ENCODE data around the gene SYMPK. TPM values are rescaled to one million over a fixed set of nuclear protein-coding genes. Genes with fewer than 3 reads are reported as not detected.

The SYMPK gene
- total RNA-seq, 1 donor from 2014 or later = 93.0 TPM

DNA sequence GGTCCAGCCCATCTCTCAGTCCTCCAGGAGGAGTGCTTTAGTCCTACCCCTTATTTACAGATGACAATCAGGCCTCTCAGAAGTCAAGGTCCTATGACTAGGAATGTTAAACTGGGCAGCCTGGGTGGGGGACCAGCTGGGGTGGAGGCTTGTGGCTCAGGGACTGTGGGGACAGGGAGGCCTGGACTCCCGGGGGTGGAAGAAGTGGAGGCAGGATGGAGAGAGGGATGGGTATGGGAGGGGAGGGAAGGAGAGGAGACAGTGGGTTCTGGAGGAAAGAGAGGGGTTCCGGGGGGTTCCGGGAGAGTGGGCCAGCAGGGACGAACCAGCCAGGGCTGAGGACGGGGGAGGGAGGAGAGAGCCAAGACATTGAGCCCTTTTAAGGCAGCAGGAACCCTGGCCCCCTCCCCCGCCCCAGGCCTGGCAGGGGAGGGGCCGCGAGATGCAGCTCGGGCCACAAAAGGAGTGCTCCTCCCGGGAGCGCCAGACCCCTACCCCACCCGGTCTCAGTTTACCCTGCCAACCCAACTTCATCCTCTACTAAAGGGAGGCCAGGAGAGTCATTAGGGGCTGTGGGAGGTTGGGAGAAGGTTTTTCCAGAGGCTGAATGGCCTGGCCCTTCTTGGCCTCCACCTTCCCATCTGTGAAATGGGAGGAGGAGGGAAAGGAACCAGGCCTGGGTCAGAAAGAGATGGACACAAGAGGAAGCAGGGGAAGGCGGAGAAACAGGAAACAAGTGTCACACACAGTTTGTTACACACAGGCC is 82.3 kb downstream of the SYMPK start:
- Mint-ChIP-seq H3K4me1 (ENCODE audit: unreplicated experiment) (peaks cover 20% of the 10 kb centered on the region), H3K27me3 (no peaks in the 10 kb centered on the region), H3K27ac (no peak overlapping the region), H3K4me3 (peak overlapping the region; percentile 23), H3K36me3 (peaks cover 11% of the 10 kb centered on the region), H3K9me3 (no peaks in the 10 kb centered on the region)
- no peak for DNase-seq (ENCODE audit: extremely low spot score, unreplicated experiment)
- TF ChIP-seq, protein P1, sequence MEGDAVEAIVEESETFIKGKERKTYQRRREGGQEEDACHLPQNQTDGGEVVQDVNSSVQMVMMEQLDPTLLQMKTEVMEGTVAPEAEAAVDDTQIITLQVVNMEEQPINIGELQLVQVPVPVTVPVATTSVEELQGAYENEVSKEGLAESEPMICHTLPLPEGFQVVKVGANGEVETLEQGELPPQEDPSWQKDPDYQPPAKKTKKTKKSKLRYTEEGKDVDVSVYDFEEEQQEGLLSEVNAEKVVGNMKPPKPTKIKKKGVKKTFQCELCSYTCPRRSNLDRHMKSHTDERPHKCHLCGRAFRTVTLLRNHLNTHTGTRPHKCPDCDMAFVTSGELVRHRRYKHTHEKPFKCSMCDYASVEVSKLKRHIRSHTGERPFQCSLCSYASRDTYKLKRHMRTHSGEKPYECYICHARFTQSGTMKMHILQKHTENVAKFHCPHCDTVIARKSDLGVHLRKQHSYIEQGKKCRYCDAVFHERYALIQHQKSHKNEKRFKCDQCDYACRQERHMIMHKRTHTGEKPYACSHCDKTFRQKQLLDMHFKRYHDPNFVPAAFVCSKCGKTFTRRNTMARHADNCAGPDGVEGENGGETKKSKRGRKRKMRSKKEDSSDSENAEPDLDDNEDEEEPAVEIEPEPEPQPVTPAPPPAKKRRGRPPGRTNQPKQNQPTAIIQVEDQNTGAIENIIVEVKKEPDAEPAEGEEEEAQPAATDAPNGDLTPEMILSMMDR (conservative IDR thresholded peaks at IDR 0.05) = no peak

DNA sequence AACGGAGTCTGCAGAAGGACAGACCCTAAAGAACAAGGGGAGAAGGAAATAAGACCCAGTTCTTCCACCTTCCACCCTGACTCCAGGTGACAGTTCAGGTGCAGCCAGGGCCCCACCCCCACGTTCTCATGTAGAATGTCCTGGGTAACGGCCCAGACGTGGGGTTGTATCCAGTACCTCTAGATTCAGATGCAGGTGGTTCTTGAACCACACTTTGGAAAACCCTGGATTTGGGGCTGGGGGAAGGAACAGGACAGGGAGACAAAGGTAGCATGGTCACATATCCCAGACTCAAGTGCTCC is 82.8 kb downstream of the SYMPK start:
- no peaks in the 10 kb centered on the region for H3K9me3 Mint-ChIP-seq
- H3K4me1 Mint-ChIP-seq (ENCODE audit: unreplicated experiment) = peaks cover 20% of the 10 kb centered on the region
- H3K4me3 Mint-ChIP-seq = no peak overlapping the region
- TF ChIP-seq, protein P1 (conservative IDR thresholded peaks at IDR 0.05) = no peak
- H3K36me3 Mint-ChIP-seq = peaks cover 11% of the 10 kb centered on the region
- no peaks in the 10 kb centered on the region for H3K27me3 Mint-ChIP-seq
- no peak for DNase-seq (ENCODE audit: extremely low spot score, unreplicated experiment)
- H3K27ac Mint-ChIP-seq = no peak overlapping the region

DNA sequence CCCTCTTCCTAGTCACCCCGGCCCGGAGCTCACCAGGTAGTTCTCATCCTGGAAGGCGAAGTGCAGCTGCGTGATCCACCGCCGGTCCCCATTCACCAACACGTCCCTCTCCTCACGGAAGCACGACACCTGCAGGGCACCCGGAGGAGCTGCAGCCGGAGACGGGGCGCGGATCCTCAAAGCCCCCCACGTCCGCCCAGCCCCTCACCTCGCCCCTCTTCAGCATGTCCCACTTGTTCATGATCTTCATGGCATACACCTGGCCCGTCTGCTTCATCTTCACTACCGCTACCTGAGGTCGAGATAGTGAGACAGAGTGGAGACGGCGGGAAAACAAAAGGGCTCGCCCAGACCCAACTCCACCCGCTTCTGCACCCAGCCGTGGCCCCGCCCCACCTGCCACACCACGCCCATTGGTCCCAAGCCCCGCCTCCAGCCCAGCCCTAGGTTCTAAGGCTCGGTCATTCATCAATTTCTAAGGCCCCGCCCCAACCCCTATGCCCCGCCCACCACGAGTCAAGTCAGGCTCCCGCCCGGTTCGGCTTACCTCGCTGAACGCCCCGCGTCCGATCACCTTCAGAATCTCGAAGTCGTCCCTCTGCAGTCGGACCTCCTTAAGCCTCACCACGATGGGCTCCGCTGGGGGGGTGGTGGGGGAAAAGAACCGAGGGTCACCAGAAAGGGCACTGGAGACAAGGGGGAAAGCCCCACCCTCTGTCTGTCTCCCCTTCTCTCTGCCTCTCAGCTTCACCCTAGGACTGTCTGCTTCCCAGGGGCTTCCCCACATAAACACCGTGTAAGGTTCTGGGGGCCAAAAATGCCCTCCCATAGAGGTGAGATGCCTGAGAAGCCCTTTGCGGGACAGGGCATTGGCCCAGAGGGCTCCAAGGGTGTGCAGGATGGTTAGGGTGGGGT is 83.5 kb downstream of the SYMPK start:
- TF ChIP-seq, protein P1 (conservative IDR thresholded peaks at IDR 0.05) = peak; percentile 77
- H3K36me3 Mint-ChIP-seq = peaks cover 11% of the 10 kb centered on the region
- DNase-seq (ENCODE audit: extremely low spot score, unreplicated experiment) = peak; percentile 89
- peak overlapping the region; percentile 81 for H3K27ac Mint-ChIP-seq
- peaks cover 20% of the 10 kb centered on the region for H3K4me1 Mint-ChIP-seq (ENCODE audit: unreplicated experiment)
- no peaks in the 10 kb centered on the region for H3K9me3 Mint-ChIP-seq
- peak overlapping the region; percentile 85 for H3K4me3 Mint-ChIP-seq
- H3K27me3 Mint-ChIP-seq = no peaks in the 10 kb centered on the region

DNA sequence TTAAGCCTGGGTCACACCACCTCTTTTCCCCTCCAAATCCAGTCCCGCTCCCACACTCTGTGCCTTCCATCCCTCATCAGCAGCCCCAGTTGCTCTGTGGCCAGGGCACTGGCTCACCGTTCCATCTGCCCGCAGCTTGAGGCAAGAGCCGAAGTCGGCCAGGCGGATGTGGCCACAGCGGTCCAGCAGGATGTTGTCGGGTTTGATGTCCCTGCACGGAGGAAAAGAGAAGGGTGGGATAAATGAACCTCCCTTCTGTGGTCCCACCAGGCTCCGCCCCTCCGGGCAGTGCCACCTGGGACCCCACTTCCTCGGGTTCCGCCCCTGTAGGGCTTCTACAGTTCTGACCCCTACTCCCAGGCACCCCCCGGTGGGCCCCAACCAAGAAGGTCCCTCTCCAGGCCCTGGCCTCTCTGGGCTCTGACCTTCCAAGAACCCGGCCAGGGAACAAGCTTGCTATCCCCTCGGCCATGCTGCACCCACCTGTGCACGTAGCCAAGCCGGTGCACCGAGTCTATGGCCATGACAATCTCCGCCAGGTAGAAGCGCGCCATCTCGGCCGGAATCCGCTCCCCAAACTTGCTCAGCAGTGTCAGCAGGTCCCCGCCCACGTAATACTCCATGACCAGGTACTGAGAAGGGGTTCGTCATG is 84.8 kb downstream of the SYMPK start:
- H3K4me3 Mint-ChIP-seq = no peak overlapping the region
- no peaks in the 10 kb centered on the region for H3K27me3 Mint-ChIP-seq
- peaks cover 20% of the 10 kb centered on the region for H3K4me1 Mint-ChIP-seq (ENCODE audit: unreplicated experiment)
- no peaks in the 10 kb centered on the region for H3K9me3 Mint-ChIP-seq
- H3K27ac Mint-ChIP-seq = no peak overlapping the region
- DNase-seq (ENCODE audit: extremely low spot score, unreplicated experiment) = no peak
- TF ChIP-seq, protein P1 (conservative IDR thresholded peaks at IDR 0.05) = no peak
- H3K36me3 Mint-ChIP-seq = peaks cover 11% of the 10 kb centered on the region

DNA sequence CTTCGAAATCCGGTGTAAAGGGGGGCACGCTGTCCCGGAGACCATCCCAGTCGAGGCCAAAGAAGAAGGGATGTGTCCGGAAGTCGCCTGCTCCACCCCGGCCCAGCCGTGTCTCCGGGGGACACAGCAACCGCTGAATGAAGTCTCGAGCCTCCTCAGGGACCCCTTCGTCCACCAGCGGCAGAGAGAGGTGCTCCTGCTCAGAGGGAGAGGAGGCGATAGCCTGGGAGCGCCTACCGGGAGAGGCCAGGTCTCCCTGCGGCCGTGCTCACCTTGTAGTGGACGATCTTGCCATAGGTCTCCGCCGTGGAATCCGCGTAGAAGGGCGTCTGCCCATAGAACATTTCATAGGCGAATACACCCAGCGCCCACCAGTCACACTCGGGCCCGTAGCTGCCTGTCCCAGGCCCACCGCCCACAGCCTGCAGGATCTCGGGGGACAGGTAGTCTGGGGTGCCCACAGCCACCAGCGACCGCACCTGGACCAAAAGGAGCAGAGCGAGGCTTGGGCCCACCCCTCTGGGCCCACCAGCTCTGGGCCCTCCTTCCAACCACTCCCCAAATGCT is 85.5 kb downstream of the SYMPK start:
- no peak for DNase-seq (ENCODE audit: extremely low spot score, unreplicated experiment)
- H3K9me3 Mint-ChIP-seq = no peaks in the 10 kb centered on the region
- peaks cover 11% of the 10 kb centered on the region for H3K36me3 Mint-ChIP-seq
- TF ChIP-seq, protein P1 (conservative IDR thresholded peaks at IDR 0.05) = no peak
- no peak overlapping the region for H3K27ac Mint-ChIP-seq
- no peak overlapping the region for H3K4me3 Mint-ChIP-seq
- no peaks in the 10 kb centered on the region for H3K27me3 Mint-ChIP-seq
- H3K4me1 Mint-ChIP-seq (ENCODE audit: unreplicated experiment) = peaks cover 20% of the 10 kb centered on the region

All from type B pancreatic cell (in vitro differentiated cells).